Measurements from ENCODE around the gene RARG. TPM values are rescaled to one million over a fixed set of nuclear protein-coding genes. Genes with fewer than 3 reads are reported as not detected.
A peak's percentile ranks its signal among the peaks of the same experiment; 100 is the strongest.
"Not testable (repeated sequence)": the region's sequence is repeated elsewhere in the genome, so short reads cannot be mapped to it uniquely, and the experiment has no call there.

Gene RARG
- total RNA-seq, 4 donors from 2014 or later = 160 to 207 (median 199) TPM

- 90 to 96% methylated on average over 1 of the region's 1 CpG for WGBS, 2 donors
- intact Hi-C loops (cut with DNase I; ENCODE audit: low total_unique reads) = no loop called here
- no peak overlapping the region for H3K4me3 ChIP-seq (ENCODE audit: low read depth, poor library complexity, severe bottlenecking)
- TF ChIP-seq, protein P1, sequence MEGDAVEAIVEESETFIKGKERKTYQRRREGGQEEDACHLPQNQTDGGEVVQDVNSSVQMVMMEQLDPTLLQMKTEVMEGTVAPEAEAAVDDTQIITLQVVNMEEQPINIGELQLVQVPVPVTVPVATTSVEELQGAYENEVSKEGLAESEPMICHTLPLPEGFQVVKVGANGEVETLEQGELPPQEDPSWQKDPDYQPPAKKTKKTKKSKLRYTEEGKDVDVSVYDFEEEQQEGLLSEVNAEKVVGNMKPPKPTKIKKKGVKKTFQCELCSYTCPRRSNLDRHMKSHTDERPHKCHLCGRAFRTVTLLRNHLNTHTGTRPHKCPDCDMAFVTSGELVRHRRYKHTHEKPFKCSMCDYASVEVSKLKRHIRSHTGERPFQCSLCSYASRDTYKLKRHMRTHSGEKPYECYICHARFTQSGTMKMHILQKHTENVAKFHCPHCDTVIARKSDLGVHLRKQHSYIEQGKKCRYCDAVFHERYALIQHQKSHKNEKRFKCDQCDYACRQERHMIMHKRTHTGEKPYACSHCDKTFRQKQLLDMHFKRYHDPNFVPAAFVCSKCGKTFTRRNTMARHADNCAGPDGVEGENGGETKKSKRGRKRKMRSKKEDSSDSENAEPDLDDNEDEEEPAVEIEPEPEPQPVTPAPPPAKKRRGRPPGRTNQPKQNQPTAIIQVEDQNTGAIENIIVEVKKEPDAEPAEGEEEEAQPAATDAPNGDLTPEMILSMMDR (IDR thresholded peaks at IDR 0.05) = no peak
- TF ChIP-seq POLR2A (IDR thresholded peaks at IDR 0.05) = no peak
- no peak for DNase-seq (ENCODE audit: low spot score in 2 of 2)
Observed at GRCh38 chr12:53204351-53204750, 27.7 kb downstream of the RARG start.

GRCh38 chr12:53202316-53202715, 29.7 kb downstream of the RARG start:
- intact Hi-C loops (cut with DNase I; ENCODE audit: low total_unique reads); H3K4me3 ChIP-seq (ENCODE audit: low read depth, poor library complexity, severe bottlenecking); DNase-seq (ENCODE audit: low spot score in 2 of 2): not testable (repeated sequence)
- 85 to 87% methylated on average over 7 of the region's 7 CpGs for WGBS, 2 donors

DNA sequence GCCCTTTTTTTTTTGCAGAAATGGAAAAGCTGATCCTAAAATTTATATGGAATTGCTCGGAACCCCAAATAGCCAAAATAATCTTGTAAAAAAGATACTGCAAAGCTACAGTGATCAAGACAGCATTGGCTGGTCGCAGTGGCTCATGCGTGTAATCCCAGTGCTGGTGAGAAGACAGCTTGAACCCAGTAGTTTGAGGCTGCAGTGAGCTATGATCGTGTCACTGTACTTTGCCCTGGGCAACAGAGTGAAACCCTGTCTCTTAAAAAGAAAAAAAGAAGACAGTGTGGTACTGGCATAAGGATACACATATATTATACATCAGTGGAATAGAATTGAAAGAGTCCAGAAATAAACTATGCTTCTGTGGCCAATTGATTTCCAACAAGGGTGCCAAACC, 30.4 kb downstream of the RARG start:
- intact Hi-C loops (cut with DNase I; ENCODE audit: low total_unique reads) = no loop called here
- DNase-seq (ENCODE audit: low spot score in 2 of 2) = no peak
- H3K4me3 ChIP-seq (ENCODE audit: low read depth, poor library complexity, severe bottlenecking) = no peak overlapping the region
- TF ChIP-seq, protein P1 (IDR thresholded peaks at IDR 0.05) = no peak
- no peak for TF ChIP-seq POLR2A (IDR thresholded peaks at IDR 0.05)
- WGBS, 2 donors = 86 to 97% methylated on average over 4 of the region's 4 CpGs

GRCh38 chr12:53201177-53201541, 30.9 kb downstream of the RARG start:
- no peak for DNase-seq (ENCODE audit: low spot score in 2 of 2)
- TF ChIP-seq, protein P1 (IDR thresholded peaks at IDR 0.05) = no peak
- TF ChIP-seq POLR2A (IDR thresholded peaks at IDR 0.05) = no peak
- no peak overlapping the region for H3K4me3 ChIP-seq (ENCODE audit: low read depth, poor library complexity, severe bottlenecking)
- 63 to 75% methylated on average over 1 of the region's 1 CpG for WGBS, 2 donors
- intact Hi-C loops (cut with DNase I; ENCODE audit: low total_unique reads) = no loop called here

- 76 to 88% methylated on average over 10 of the region's 10 CpGs for WGBS, 2 donors
- DNase-seq (ENCODE audit: low spot score in 2 of 2) = peak in 1 of 2 donors; percentile 21
- intact Hi-C loops (cut with DNase I; ENCODE audit: low total_unique reads) = no loop called here
- TF ChIP-seq POLR2A (IDR thresholded peaks at IDR 0.05) = no peak
- TF ChIP-seq, protein P1 (IDR thresholded peaks at IDR 0.05) = no peak
- H3K4me3 ChIP-seq (ENCODE audit: low read depth, poor library complexity, severe bottlenecking) = no peak overlapping the region
Observed at GRCh38 chr12:53200458-53201176, 31.4 kb downstream of the RARG start.

DNA sequence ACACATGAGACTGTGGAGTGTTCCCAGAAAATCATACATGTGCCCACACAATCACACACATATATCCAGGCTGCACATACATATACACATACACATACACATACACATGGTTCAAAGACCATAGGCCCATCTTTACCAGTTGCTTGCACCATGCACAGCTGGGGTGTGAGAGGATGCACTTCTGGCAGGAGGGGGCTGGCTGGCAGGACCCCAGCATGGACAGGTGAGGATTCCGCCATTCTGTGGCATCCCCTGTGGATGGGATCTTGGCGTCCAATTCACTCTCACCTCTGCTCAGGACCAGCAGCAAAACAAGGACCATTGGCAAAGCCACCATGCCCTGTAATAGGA, 31.9 kb downstream of the RARG start:
- DNase-seq (ENCODE audit: low spot score in 2 of 2) = peak in 1 of 2 donors; percentile 59
- no peak overlapping the region for H3K4me3 ChIP-seq (ENCODE audit: low read depth, poor library complexity, severe bottlenecking)
- WGBS, 2 donors = 96% methylated on average over 2 of the region's 2 CpGs
- TF ChIP-seq, protein P1 (IDR thresholded peaks at IDR 0.05) = no peak
- no peak for TF ChIP-seq POLR2A (IDR thresholded peaks at IDR 0.05)
- intact Hi-C loops (cut with DNase I; ENCODE audit: low total_unique reads) = no loop called here
